ENCODE measurements around the gene SH3GL1. TPM values are rescaled to one million over a fixed set of nuclear protein-coding genes. Genes with fewer than 3 reads are reported as not detected.

Gene SH3GL1
- 37.3 and 78.5 TPM in 2 replicates for total RNA-seq

DNA sequence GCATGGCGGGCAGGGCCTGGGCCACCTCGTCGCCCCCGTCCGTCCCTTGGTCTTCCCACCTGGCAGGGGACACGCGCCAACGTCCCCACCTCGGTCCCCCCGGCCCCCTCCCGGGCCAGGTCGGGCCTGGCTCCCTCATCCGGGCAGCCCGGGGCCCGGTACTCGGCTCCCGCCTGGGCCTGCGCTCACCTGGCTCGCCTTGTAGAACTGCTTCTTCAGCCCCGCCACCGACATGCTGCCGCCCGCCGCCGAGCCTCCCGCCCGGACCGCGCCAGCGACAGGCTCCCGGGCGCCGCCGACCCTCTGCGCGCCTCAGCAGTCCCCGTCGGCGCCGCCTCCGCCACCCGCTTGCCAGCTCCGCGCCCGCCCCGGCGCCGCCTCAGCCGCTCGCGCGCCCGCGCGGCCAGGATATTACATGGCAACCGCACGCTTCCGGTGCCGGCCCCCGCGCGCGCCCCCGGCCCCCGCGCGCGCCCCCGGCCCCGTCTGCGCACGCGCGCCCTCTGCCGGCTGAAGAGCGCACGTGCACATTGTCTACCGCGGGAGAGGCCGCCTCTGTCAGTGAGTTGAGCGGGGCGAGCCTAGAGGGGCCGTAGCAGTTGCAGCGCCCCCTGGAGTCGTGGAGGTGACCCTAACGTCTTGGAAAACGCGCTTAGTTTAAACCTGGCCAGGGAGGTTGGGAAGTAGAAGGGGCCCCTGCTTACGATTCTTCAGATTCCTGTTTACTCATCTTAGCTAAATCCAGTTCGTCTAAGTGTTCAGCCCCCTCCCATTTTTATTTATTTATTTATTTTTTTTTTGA lies at the start of gene SH3GL1:
Gene SH3GL1, minus strand, starts transcription at position 413 of the 802 bp plus-strand sequence. Its CDS starts 179 bp downstream, at position 234.

DNA sequence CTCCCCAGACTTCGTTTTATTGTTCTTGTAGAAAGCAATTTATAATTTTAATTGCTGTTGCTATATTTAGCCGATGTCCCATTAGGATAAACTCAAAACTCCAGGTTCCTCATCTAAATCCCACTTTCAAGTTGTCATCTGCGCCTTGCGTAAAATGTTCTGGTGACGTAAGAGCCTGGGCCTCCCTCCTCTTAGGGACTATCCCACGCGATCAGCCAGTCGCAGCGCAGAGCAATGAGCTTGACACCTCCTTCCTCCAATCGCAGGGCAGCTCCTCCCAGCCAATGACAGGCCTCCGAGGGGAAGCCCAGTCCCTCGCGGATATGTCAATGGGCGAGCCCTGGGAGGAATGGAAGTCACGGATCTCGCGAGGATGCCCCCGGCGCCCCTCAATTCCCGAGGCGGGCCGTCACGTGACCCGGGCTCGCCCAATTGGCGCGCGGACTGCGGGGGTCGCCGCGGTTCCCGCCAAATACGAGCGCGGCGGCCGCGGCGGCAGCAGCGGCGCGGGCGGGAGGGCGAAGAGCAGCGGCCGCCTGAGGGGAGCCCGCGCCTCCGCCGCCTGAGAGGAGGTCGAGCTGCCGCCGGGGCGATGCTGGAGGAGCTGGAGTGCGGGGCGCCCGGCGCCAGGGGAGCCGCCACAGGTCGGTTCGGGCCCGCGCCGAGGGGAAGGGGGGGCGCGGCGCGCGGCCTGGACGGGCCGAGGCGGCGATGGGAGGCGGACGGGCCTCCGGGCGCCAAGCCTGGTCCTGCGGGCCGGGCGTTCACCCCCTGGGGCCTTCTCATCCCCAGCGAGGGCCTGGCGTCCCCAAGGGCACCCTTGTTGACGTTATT lies 2.0 kb upstream of the SH3GL1 start, which contains the start of gene CHAF1A:
Gene CHAF1A, plus strand, starts transcription at position 470 of the 834 bp plus-strand sequence. Its CDS starts 123 bp downstream, at position 593.

DNA sequence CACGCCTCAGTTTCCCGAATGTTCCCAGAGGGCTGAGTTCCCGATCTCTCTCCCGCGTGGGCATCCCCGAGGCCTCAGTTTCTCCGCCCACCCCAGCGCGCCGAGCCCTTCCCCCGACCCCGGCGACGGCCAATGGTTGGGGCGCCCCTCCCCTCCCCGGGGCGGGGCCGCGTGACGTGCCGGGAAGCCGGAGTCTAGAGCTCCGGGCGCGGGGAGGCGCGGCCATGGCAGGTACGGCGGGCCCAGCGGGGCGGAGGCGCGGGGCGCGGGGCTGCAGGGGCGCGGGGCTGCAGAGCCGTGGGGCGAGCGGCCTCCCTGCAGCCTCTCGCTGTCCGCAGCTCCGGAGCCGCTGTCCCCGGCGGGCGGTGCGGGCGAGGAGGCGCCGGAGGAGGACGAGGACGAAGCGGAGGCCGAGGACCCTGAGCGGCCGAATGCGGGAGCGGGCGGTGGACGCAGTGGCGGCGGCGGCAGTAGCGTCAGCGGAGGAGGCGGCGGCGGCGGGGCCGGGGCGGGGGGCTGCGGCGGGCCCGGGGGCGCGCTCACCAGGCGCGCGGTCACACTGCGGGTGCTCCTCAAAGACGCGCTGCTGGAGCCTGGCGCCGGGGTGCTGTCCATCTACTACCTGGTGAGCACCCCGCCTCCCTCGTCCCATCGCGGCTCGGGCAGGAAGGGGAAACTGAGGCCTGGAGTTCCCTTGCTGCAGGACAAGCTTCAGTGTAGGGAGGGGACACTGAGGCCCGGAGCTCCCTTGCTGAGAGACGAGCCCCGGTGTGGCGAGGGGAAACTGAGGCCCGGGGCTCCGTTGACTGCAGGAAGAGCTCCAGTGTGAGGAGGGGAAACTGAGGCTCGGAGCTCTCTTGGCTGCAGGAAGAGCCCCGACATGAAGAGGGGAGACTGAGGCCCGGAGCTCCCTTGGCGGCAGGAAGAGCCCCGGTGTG lies 56.7 kb downstream of the SH3GL1 start, which contains the start of gene MPND:
Gene MPND, plus strand, starts transcription at position 193 of the 938 bp plus-strand sequence. Its CDS starts 32 bp downstream, at position 225.

GRCh38 chr19:4338441-4339355 lies 61.6 kb downstream of the SH3GL1 start, which contains the start of gene STAP2:
STAP2 (minus strand) TSS chr19:4338827; CDS start chr19:4338753, 74 bp downstream.

Small RNAs within 50 kb of the gene (small RNA-seq; reads per million reads assigned to genes)
- gene MIR4746 = not detected

Other genes starting within 250 kb of the SH3GL1 start
- not detected in 2 replicates for gene CREB3L3, start 246.9 kb downstream of the SH3GL1 start, total RNA-seq
- gene SIRT6, start 218.0 kb downstream of the SH3GL1 start, total RNA-seq = 11.0 and 18.0 TPM in 2 replicates
- gene ANKRD24, start 217.9 kb downstream of the SH3GL1 start, total RNA-seq = 1.1 and 2.0 TPM in 2 replicates
- 0.79 and 1.2 TPM in 2 replicates for gene EBI3, start 171.0 kb downstream of the SH3GL1 start, total RNA-seq
- 18.8 and 22.1 TPM in 2 replicates for gene YJU2, start 153.5 kb downstream of the SH3GL1 start, total RNA-seq
- not detected in 2 replicates for gene SHD, start 121.3 kb downstream of the SH3GL1 start, total RNA-seq
- gene TMIGD2, start 98.2 kb downstream of the SH3GL1 start, total RNA-seq = not detected in 2 replicates
- 1.7 TPM in 1 of 2 replicates, not detected in the other for gene FSD1, start 95.9 kb downstream of the SH3GL1 start, total RNA-seq
- gene STAP2, start 61.7 kb downstream of the SH3GL1 start, total RNA-seq = 51.0 and 60.1 TPM in 2 replicates
- 9.1 and 14.9 TPM in 2 replicates for gene MPND, start 57.0 kb downstream of the SH3GL1 start, total RNA-seq
- gene CHAF1A, start 2.1 kb upstream of the SH3GL1 start, total RNA-seq = 4.7 and 13.0 TPM in 2 replicates
- gene UBXN6, start 57.2 kb upstream of the SH3GL1 start, total RNA-seq = 112 and 115 TPM in 2 replicates
- gene HDGFL2, start 71.8 kb upstream of the SH3GL1 start, total RNA-seq = 48.4 and 57.3 TPM in 2 replicates
- not detected in 2 replicates for gene PLIN4, start 117.9 kb upstream of the SH3GL1 start, total RNA-seq
- not detected in 2 replicates for gene PLIN5, start 134.7 kb upstream of the SH3GL1 start, total RNA-seq
- gene LRG1, start 139.5 kb upstream of the SH3GL1 start, total RNA-seq = not detected in 2 replicates
- gene SEMA6B, start 159.1 kb upstream of the SH3GL1 start, total RNA-seq = not detected in 2 replicates
- 2.4 and 3.1 TPM in 2 replicates for gene TNFAIP8L1, start 239.0 kb upstream of the SH3GL1 start, total RNA-seq

All from placental epithelial cell (primary cell).